SU-DHL-6 (cell line): Measurements from ENCODE around the gene ZSWIM5.

Experiments used
- CTCF ChIP-seq: fragments of 200-600 bp; sonication (generic); IDR thresholded peaks from one replicate; pipeline ENCODE4 v1.5.1; 2017; ENCODE audit warnings: antibody characterized with exemption, mild to moderate bottlenecking, low read length, moderate library complexity; ENCODE audit not compliant: insufficient read depth, poor library complexity, severe bottlenecking
- EZH2phosphoT487 ChIP-seq: fragments of 200-600 bp; sonication (generic), shearing (Covaris generic); conservative IDR thresholded peaks from 2 replicates; pipeline ENCODE4 v1.6.1; 2018; ENCODE audit warnings: mild to moderate bottlenecking, antibody characterized with exemption, low read length, moderate library complexity, mixed read lengths

DNA sequence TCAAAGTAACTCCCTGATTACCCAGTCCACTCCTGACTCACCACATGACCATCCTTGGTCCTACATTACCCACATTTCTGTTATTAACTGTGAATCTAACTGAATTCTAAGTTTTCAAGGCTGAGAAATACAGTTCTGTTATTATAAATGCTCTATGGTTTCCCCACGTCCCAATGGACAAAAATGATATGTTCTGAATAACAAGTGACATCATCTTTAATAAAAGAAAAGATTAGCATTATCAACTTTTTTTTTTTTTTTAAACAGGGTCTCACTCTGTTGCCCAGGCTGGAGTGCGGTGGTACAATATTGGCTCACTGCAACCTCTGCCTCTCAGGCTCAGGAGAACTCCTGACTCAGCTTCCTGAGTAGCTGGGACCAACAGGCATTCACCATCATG is 59.6 kb downstream of the ZSWIM5 start:
- no peak for TF ChIP-seq CTCF
- no peak for TF ChIP-seq EZH2phosphoT487
